Neutrophil (primary cell): ENCODE measurements around the gene IL12B.

Experiments
- H3K27ac ChIP-seq: fragments of 200-600 bp; sonication (generic); 2 replicates; pipeline ENCODE4 v1.5.1; 2016; ENCODE audit warnings: mild to moderate bottlenecking, moderate library complexity
- H3K27me3 ChIP-seq: fragments of 200-600 bp; sonication (generic); 2 replicates; pipeline ENCODE4 v1.6.0; 2016; ENCODE audit warnings: mild to moderate bottlenecking
- H3K36me3 ChIP-seq: fragments of 200-600 bp; sonication (generic); 2 replicates; pipeline ENCODE4 v1.5.1; 2017
- H3K4me1 ChIP-seq, 2 experiments: fragments of 200-600 bp in 1 of 2; sonication (generic) in 1 of 2; 1 replicate in 1 of 2; 2 replicates in 1 of 2; pipeline versions ENCODE4 v1.5.1 to v1.6.1; 2013 to 2016; ENCODE audit warnings: low read depth in 1 of 2, low read length in 1 of 2, mild to moderate bottlenecking in 1 of 2, moderate library complexity in 1 of 2; ENCODE audit not compliant: control insufficient read depth in 1 of 2, insufficient read depth in 1 of 2
- H3K4me3 ChIP-seq, 2 experiments: fragments of 200-600 bp in 1 of 2; sonication (generic) in 1 of 2; 1 replicate in 1 of 2; 2 replicates in 1 of 2; pipeline ENCODE4 v1.5.1; 2013 to 2016; ENCODE audit warnings: low read depth in 1 of 2, low read length in 1 of 2, mild to moderate bottlenecking in 1 of 2, moderate library complexity in 1 of 2
- H3K9me3 ChIP-seq: fragments of 200-600 bp; sonication (generic); 2 replicates; pipeline ENCODE4 v1.5.1; 2016
- TF ChIP-seq, protein P1 (sequence below): fragments of 200-600 bp; sonication (generic); IDR thresholded peaks from 2 replicates; pipeline ENCODE4 v1.5.1; 2016; ENCODE audit warnings: antibody characterized with exemption

IL12B gene

GRCh38 chr5:159317849-159318248 lies 12.4 kb downstream of the IL12B start:
- H3K27me3 ChIP-seq = peaks cover 5% of the 10 kb centered on the region
- no peaks in the 10 kb centered on the region for H3K36me3 ChIP-seq
- no peak overlapping the region for H3K27ac ChIP-seq
- H3K9me3 ChIP-seq = no peaks in the 10 kb centered on the region
- H3K4me3 ChIP-seq = no peak overlapping the region
- H3K4me1 ChIP-seq = no peaks in the 10 kb centered on the region
- TF ChIP-seq, protein P1, sequence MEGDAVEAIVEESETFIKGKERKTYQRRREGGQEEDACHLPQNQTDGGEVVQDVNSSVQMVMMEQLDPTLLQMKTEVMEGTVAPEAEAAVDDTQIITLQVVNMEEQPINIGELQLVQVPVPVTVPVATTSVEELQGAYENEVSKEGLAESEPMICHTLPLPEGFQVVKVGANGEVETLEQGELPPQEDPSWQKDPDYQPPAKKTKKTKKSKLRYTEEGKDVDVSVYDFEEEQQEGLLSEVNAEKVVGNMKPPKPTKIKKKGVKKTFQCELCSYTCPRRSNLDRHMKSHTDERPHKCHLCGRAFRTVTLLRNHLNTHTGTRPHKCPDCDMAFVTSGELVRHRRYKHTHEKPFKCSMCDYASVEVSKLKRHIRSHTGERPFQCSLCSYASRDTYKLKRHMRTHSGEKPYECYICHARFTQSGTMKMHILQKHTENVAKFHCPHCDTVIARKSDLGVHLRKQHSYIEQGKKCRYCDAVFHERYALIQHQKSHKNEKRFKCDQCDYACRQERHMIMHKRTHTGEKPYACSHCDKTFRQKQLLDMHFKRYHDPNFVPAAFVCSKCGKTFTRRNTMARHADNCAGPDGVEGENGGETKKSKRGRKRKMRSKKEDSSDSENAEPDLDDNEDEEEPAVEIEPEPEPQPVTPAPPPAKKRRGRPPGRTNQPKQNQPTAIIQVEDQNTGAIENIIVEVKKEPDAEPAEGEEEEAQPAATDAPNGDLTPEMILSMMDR = no peak

- H3K36me3 ChIP-seq = no peaks in the 10 kb centered on the region
- no peak overlapping the region for H3K27ac ChIP-seq
- no peak overlapping the region for H3K4me3 ChIP-seq
- H3K27me3 ChIP-seq = peaks cover 16% of the 10 kb centered on the region
- no peaks in the 10 kb centered on the region for H3K9me3 ChIP-seq
- H3K4me1 ChIP-seq = no peaks in the 10 kb centered on the region
- TF ChIP-seq, protein P1 = no peak
These were observed 13.5 kb downstream of the IL12B start for GRCh38 chr5:159316519-159317383.

- Histone ChIP-seq H3K9me3 (no peaks in the 10 kb centered on the region), H3K36me3 (no peaks in the 10 kb centered on the region), H3K4me1 (peaks cover 0 to 5% of the 10 kb centered on the region in 2 experiments), H3K27me3 (peaks cover 52% of the 10 kb centered on the region), H3K27ac (no peak overlapping the region), H3K4me3 (no peak overlapping the region)
- TF ChIP-seq, protein P1 = no peak
These were observed 17.1 kb downstream of the IL12B start for GRCh38 chr5:159313197-159313596.

GRCh38 chr5:159311063-159311462 lies 19.2 kb downstream of the IL12B start:
- Histone ChIP-seq H3K27ac (no peak overlapping the region), H3K27me3 (peaks cover 64% of the 10 kb centered on the region), H3K4me1 (peaks cover 0 to 5% of the 10 kb centered on the region in 2 experiments), H3K9me3 (no peaks in the 10 kb centered on the region), H3K4me3 (no peak overlapping the region), H3K36me3 (no peaks in the 10 kb centered on the region)
- TF ChIP-seq, protein P1 = no peak

DNA sequence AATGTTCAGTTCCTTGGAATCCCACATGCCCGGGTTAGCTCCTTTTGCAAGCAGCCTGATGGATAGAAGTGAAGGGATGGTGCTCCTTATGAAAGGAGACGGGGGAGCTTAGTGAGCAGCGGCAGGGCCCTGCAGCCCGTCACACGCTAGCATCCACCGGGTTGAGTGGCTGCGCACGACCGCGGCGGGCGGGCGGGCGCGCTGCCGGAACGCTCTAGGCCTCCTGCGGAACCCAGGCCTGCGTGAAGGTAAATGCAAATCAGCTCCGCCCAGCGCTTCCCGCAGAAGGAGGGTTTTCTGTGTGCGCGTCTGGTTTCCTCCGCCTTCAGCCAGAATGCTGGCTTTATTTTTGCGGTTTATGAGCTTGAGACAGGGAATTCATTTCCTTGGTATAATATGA lies 19.8 kb downstream of the IL12B start:
- Histone ChIP-seq H3K27ac (no peak overlapping the region), H3K36me3 (no peaks in the 10 kb centered on the region), H3K4me3 (no peak overlapping the region), H3K4me1 (peaks cover 0 to 5% of the 10 kb centered on the region in 2 experiments), H3K27me3 (peaks cover 64% of the 10 kb centered on the region), H3K9me3 (no peaks in the 10 kb centered on the region)
- TF ChIP-seq, protein P1 = no peak
